DND-41 (cell line): ENCODE measurements around the gene OR6V1.

ENCODE experiments used
- ATAC-seq: fragments of 200-7000 bp; cut with Tn5 transposase; 3 replicates; pipeline ENCODE4 v1.9.1; 2021; ENCODE audit warnings: low read depth; ENCODE audit not compliant: insufficient read depth
- DNase-seq: peaks from one replicate; pipeline ENCODE4 v3.0.0-alpha.2; 2020
- H2AFZ ChIP-seq: 2 replicates; pipeline ENCODE4 v1.6.0; 2012; ENCODE audit warnings: low read depth, low read length
- H3K27ac ChIP-seq: 2 replicates; pipeline ENCODE4 v1.5.1; 2012; ENCODE audit warnings: low read length, inconsistent platforms
- H3K27me3 ChIP-seq: fragments of 200-600 bp; sonication (generic); 2 replicates; pipeline ENCODE4 v1.6.0; 2012; ENCODE audit warnings: low read length, mild to moderate bottlenecking, inconsistent platforms; ENCODE audit not compliant: insufficient read depth, poor library complexity
- H3K36me3 ChIP-seq: 2 replicates; pipeline ENCODE4 v1.5.1; 2012; ENCODE audit warnings: low read length, inconsistent platforms; ENCODE audit not compliant: insufficient read depth
- H3K4me1 ChIP-seq: 2 replicates; pipeline ENCODE4 v1.5.1; 2012; ENCODE audit warnings: mild to moderate bottlenecking, low read length; ENCODE audit not compliant: insufficient read depth
- H3K4me2 ChIP-seq: 2 replicates; pipeline ENCODE4 v1.6.0; 2012; ENCODE audit warnings: mild to moderate bottlenecking, moderate library complexity, low read length, inconsistent platforms; ENCODE audit not compliant: insufficient read depth
- H3K4me3 ChIP-seq, 2 experiments: fragments of 200-600 bp in 1 of 2; shearing (Covaris generic) in 1 of 2; 2 replicates each; pipeline ENCODE4 v1.5.1; 2012 to 2016; ENCODE audit warnings: inconsistent platforms in 2 of 2, low read length in 2 of 2, mild to moderate bottlenecking in 2 of 2, low read depth in 1 of 2, moderate library complexity in 1 of 2
- H3K79me2 ChIP-seq: 2 replicates; pipeline ENCODE4 v1.6.0; 2012; ENCODE audit warnings: low read length, inconsistent platforms; ENCODE audit not compliant: insufficient read depth
- H3K9ac ChIP-seq: 2 replicates; pipeline ENCODE4 v1.6.0; 2012; ENCODE audit warnings: low read depth, mild to moderate bottlenecking, inconsistent platforms, low read length, moderate library complexity
- H3K9me3 ChIP-seq: 2 replicates; pipeline ENCODE4 v1.5.1; 2012; ENCODE audit warnings: low read length, moderate library complexity, mild to moderate bottlenecking, inconsistent platforms; ENCODE audit not compliant: insufficient read depth, severe bottlenecking
- H4K20me1 ChIP-seq: 2 replicates; pipeline ENCODE4 v1.6.0; 2012; ENCODE audit warnings: low read length; ENCODE audit not compliant: insufficient read depth
- EZH2 ChIP-seq: IDR thresholded peaks from 3 replicates; pipeline ENCODE4 v1.6.1; 2012; ENCODE audit warnings: borderline replicate concordance, low read depth, mild to moderate bottlenecking, moderate library complexity, low read length, inconsistent platforms; ENCODE audit not compliant: severe bottlenecking
- TF ChIP-seq, protein P1 (sequence below): IDR thresholded peaks from 2 replicates; pipeline ENCODE4 v1.5.1; 2012; ENCODE audit warnings: borderline replicate concordance, low read length, moderate library complexity, mild to moderate bottlenecking; ENCODE audit not compliant: poor library complexity, severe bottlenecking; ENCODE audit errors: extremely low read depth

The OR6V1 gene

DNA sequence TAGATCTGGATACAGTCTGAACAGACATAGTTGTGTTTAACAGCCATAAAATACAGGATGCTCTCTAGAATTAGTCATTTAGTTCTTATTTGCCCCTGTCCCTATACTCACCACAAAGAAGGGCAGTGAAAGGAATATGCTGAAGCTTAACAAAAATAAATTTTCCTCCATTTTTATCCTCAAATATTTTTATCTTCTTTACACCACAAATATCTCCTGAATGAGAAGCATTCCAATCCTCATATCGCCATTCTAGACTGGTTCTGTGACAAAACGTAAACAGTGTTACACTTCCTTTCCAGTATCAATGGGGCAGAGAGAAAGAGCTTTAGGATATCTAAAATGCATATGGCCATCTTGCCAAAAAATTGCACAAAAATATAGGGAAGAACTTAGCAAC is 26.8 kb upstream of the OR6V1 start:
- Histone ChIP-seq H3K9me3 (no peaks in the 10 kb centered on the region), H3K36me3 (no peaks in the 10 kb centered on the region), H3K27ac (no peak overlapping the region), H3K4me1 (no peaks in the 10 kb centered on the region), H2AFZ (no peak overlapping the region), H3K4me3 (no peak overlapping the region), H3K4me2 (no peak overlapping the region), H3K9ac (no peak overlapping the region), H4K20me1 (no peaks in the 10 kb centered on the region), H3K79me2 (no peaks in the 10 kb centered on the region), H3K27me3 (no peaks in the 10 kb centered on the region)
- TF ChIP-seq, protein P1, sequence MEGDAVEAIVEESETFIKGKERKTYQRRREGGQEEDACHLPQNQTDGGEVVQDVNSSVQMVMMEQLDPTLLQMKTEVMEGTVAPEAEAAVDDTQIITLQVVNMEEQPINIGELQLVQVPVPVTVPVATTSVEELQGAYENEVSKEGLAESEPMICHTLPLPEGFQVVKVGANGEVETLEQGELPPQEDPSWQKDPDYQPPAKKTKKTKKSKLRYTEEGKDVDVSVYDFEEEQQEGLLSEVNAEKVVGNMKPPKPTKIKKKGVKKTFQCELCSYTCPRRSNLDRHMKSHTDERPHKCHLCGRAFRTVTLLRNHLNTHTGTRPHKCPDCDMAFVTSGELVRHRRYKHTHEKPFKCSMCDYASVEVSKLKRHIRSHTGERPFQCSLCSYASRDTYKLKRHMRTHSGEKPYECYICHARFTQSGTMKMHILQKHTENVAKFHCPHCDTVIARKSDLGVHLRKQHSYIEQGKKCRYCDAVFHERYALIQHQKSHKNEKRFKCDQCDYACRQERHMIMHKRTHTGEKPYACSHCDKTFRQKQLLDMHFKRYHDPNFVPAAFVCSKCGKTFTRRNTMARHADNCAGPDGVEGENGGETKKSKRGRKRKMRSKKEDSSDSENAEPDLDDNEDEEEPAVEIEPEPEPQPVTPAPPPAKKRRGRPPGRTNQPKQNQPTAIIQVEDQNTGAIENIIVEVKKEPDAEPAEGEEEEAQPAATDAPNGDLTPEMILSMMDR, result no peak
- no peak for TF ChIP-seq EZH2
- no peak for ATAC-seq
- DNase-seq, result no peak

DNA sequence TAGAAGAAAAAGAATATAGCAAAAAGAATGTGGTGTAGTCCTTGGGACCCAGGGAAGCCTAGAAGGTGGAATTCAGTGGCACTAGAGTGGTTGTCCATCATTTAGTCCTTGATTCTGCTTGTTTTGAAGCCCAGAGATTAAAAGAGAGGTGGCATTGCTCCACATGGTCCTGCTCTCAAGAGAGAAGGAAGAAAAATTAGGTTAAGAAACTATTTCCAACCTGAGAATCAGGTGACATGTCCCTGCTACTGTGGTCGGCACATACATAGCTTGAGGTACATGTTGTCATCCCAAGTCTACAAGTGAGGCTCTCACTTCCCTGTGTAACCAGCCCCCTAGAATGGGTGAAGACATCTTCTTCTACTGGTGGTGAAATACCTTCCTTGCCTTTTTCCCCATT is 25.1 kb upstream of the OR6V1 start, which contains the start of gene OR9A2:
Gene OR9A2, minus strand, starts transcription at position 101 of the 400 bp plus-strand sequence. Its CDS starts 0 bp downstream, at position 101.
- TF ChIP-seq EZH2, result no peak
- TF ChIP-seq, protein P1, result no peak
- Histone ChIP-seq H4K20me1 (no peaks in the 10 kb centered on the region), H3K9me3 (no peaks in the 10 kb centered on the region), H3K27ac (no peak within 1 kb of the TSS), H3K36me3 (no peaks in the 10 kb centered on the region), H3K4me2 (no peak within 1 kb of the TSS), H2AFZ (no peak within 1 kb of the TSS), H3K27me3 (no peaks in the 10 kb centered on the region), H3K79me2 (no peaks in the 10 kb centered on the region), H3K9ac (no peak within 1 kb of the TSS), H3K4me1 (peaks cover 16% of the 10 kb centered on the region), H3K4me3 (no peak within 1 kb of the TSS)
- DNase-seq (no peak), ATAC-seq (no peak)

DNA sequence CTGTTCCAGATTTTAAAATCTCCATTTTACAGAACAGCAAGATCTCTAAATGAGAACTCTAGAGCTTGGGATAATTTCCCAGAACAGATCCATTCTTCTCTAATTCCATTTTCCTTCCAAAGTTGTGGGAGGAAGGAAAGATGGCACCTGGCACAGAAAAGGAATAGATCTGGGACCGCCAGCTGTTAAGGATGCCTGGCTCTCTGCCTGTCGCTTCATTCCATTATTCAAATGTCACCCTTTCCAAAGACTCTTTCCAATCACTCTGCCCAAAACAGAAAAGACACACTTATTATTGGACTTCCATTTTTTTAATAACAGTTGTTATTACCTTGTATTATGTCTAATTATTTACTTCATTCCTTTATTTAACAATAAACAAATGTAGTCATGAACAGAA is 24.5 kb upstream of the OR6V1 start:
- Histone ChIP-seq H3K4me2 (no peak overlapping the region), H4K20me1 (no peaks in the 10 kb centered on the region), H3K27me3 (no peaks in the 10 kb centered on the region), H3K4me1 (peaks cover 21% of the 10 kb centered on the region), H3K9ac (no peak overlapping the region), H3K36me3 (no peaks in the 10 kb centered on the region), H3K9me3 (no peaks in the 10 kb centered on the region), H3K27ac (no peak overlapping the region), H3K79me2 (no peaks in the 10 kb centered on the region), H3K4me3 (no peak overlapping the region), H2AFZ (no peak overlapping the region)
- TF ChIP-seq, protein P1, result no peak
- TF ChIP-seq EZH2, result no peak
- DNase-seq, result no peak
- no peak for ATAC-seq

DNA sequence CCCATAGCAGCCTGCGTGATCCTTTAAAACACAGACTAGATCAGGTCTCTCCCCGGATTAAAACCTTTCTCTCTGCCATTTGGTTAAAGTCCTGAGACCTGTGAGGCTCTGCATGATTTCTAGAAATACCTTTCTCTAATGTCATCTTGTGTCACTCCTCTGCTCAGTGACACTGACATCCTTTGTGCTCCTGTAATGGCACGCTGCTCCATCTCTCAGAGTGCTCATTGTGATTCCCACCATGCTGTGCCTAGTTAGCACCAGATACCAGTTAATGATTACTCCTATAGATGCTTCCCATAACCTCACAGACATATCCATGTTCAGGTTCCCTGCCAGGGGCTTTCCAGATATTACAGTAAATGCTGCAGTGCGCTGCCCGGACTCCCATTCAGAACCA is 13.5 kb upstream of the OR6V1 start:
- DNase-seq (no peak), ATAC-seq (no peak)
- H3K4me2 ChIP-seq, result no peak overlapping the region
- no peaks in the 10 kb centered on the region for H3K27me3 ChIP-seq
- H3K27ac ChIP-seq, result no peak overlapping the region
- no peak overlapping the region for H2AFZ ChIP-seq
- H3K9me3 ChIP-seq, result no peaks in the 10 kb centered on the region
- TF ChIP-seq, protein P1, result no peak
- TF ChIP-seq EZH2, result no peak
- no peaks in the 10 kb centered on the region for H3K79me2 ChIP-seq
- H4K20me1 ChIP-seq, result no peaks in the 10 kb centered on the region
- H3K36me3 ChIP-seq, result no peaks in the 10 kb centered on the region
- no peaks in the 10 kb centered on the region for H3K4me1 ChIP-seq
- H3K4me3 ChIP-seq, result no peak overlapping the region
- H3K9ac ChIP-seq, result no peak overlapping the region
